Colonic mucosa (tissue), 4 donors: ENCODE data around the gene CHI3L1. TPM values are rescaled to one million over a fixed set of nuclear protein-coding genes. Genes with fewer than 3 reads are reported as not detected.

ENCODE experiments used
- DNase-seq: peaks from one replicate; pipeline ENCODE4 v3.0.0-alpha.2; 2020
- H3K27ac ChIP-seq: fragments of 200-600 bp; one replicate; pipeline ENCODE4 v1.8.0; 2021
- H3K27me3 ChIP-seq: fragments of 200-600 bp; one replicate; pipeline ENCODE4 v1.8.0; 2021
- H3K36me3 ChIP-seq: fragments of 200-600 bp; one replicate; pipeline ENCODE4 v1.8.0; 2021
- H3K4me1 ChIP-seq: fragments of 200-600 bp; one replicate; pipeline ENCODE4 v1.8.0; 2021; ENCODE audit warnings: mild to moderate bottlenecking
- H3K4me3 ChIP-seq: fragments of 200-600 bp; one replicate; pipeline ENCODE4 v1.8.0; 2021
- H3K9ac ChIP-seq, 2 donors: one replicate each; pipeline ENCODE4 v1.7.0; 2013; ENCODE audit warnings: control low read depth in 2 of 2, low read depth in 2 of 2, low read length in 2 of 2
- H3K9me3 ChIP-seq: fragments of 200-600 bp; one replicate; pipeline ENCODE4 v1.8.0; 2021
- CTCF ChIP-seq: fragments of 200-600 bp; IDR thresholded peaks from one replicate; pipeline ENCODE4 v1.8.0; 2022; ENCODE audit warnings: antibody characterized with exemption, mild to moderate bottlenecking
- intact Hi-C: fragments of 100-400 bp; cut with DNase I; formaldehyde crosslinking; loops from one replicate; pipeline ENCODE4 v1.14.1; 2022
- total RNA-seq, 2 donors: library from RNA; stranded (reverse); fragmentation: NEBNext Ultra II Directional in 1 of 2; extraction: Animal tissue kit (Norgen Biotek cat#: 25700) in 1 of 2; gene quantifications; one replicate each; pipeline ENCODE4 v1.2.1, GENCODE V29; 2021
- donor health status: healthy.
- donor health status: DM: no; HTN: no; CAD: no.
- donor health status: DM: no; HTN: no; CAD: no.

CHI3L1 gene
- total RNA-seq, 2 donors from 2014 or later, result 0.61 to 1.3 TPM

- Histone ChIP-seq H3K27me3 (no peaks in the 10 kb centered on the region), H3K27ac (no peak within 1 kb of the TSS), H3K4me3 (no peak within 1 kb of the TSS), H3K4me1 (no peaks in the 10 kb centered on the region), H3K9me3 (no peaks in the 10 kb centered on the region), H3K9ac (no peak within 1 kb of the TSS), H3K36me3 (no peaks in the 10 kb centered on the region)
- intact Hi-C loops, result no loop called here
- TF ChIP-seq CTCF, result no peak
- no peak for DNase-seq
Observed at GRCh38 chr1:203175237-203175826, 11.2 kb downstream of the CHI3L1 start, which contains the start of gene MYBPH. Gene MYBPH (minus strand): TSS chr1:203175826. CDS start chr1:203175755, 71 bp downstream.

- Histone ChIP-seq H3K27me3 (no peaks in the 10 kb centered on the region), H3K27ac (no peak overlapping the region), H3K4me1 (no peaks in the 10 kb centered on the region), H3K9ac (no peak overlapping the region), H3K4me3 (no peak overlapping the region), H3K9me3 (no peaks in the 10 kb centered on the region), H3K36me3 (no peaks in the 10 kb centered on the region)
- no peak for DNase-seq
- intact Hi-C loops, result loop anchor here (5.0 kb wide), 1 partner anchor 57 kb away; no protein-coding TSS in a partner anchor
- no peak for TF ChIP-seq CTCF
Observed at GRCh38 chr1:203174324-203174985, 12.0 kb downstream of the CHI3L1 start.

GRCh38 chr1:203173566-203173965, 12.9 kb downstream of the CHI3L1 start:
- H3K27ac ChIP-seq, result no peak overlapping the region
- no peaks in the 10 kb centered on the region for H3K36me3 ChIP-seq
- H3K9ac ChIP-seq, result no peak overlapping the region
- H3K9me3 ChIP-seq, result no peaks in the 10 kb centered on the region
- intact Hi-C loops, result loop anchor here (2.0 to 5.0 kb wide), 2 partner anchors 56 to 135 kb away; no protein-coding TSS in a partner anchor
- DNase-seq, result no peak
- H3K4me1 ChIP-seq, result no peaks in the 10 kb centered on the region
- no peak for TF ChIP-seq CTCF
- H3K4me3 ChIP-seq, result no peak overlapping the region
- no peaks in the 10 kb centered on the region for H3K27me3 ChIP-seq

DNA sequence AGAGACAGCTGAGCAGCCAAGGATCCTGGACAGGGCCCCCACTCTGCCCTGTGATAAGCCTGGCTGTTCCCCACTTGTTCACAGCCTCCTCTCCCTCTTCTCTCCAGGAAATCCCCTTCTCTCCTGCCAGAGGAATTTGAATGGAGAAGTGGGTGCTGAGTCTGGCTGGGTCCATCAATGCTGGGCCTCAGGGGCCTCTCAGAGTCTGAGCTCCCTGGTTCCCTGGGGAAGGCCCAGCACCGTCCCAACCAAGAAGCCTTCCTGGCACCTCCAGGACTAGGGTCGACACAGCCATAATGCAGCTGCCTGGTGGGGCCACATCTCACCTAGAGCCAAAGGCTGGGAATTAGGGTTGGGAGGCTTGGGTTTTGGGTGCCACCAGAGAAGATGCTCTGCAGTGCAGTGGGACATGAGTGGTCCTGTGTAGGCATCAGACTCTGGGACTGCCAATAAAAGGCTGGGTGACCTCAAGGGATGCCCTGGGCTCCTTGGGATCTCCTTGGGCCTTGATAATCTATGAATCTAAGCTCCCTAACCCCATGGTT, 13.4 kb downstream of the CHI3L1 start:
- Histone ChIP-seq H3K9me3 (no peaks in the 10 kb centered on the region), H3K9ac (no peak overlapping the region), H3K36me3 (no peaks in the 10 kb centered on the region), H3K4me3 (no peak overlapping the region), H3K27me3 (no peaks in the 10 kb centered on the region), H3K27ac (no peak overlapping the region), H3K4me1 (no peaks in the 10 kb centered on the region)
- DNase-seq, result no peak
- intact Hi-C loops, result loop anchor here (2.0 to 5.0 kb wide), 2 partner anchors 56 to 134 kb away; no protein-coding TSS in a partner anchor
- TF ChIP-seq CTCF, result no peak

GRCh38 chr1:203172184-203173010, 14.1 kb downstream of the CHI3L1 start:
- Histone ChIP-seq H3K9ac (no peak overlapping the region), H3K27me3 (no peaks in the 10 kb centered on the region), H3K9me3 (no peaks in the 10 kb centered on the region), H3K4me3 (no peak overlapping the region), H3K27ac (no peak overlapping the region), H3K4me1 (no peaks in the 10 kb centered on the region), H3K36me3 (no peaks in the 10 kb centered on the region)
- intact Hi-C loops, result loop anchor here (2.0 to 5.0 kb wide), 2 partner anchors 55 to 134 kb away; no protein-coding TSS in a partner anchor
- TF ChIP-seq CTCF, result peak; percentile 83
- peak; percentile 67 for DNase-seq
